Stimulated activated naive CD8-positive, alpha-beta T cell treated with anti-CD3 and anti-CD28 coated beads, Interleukin-15, amount 100 ng/mL, for 72 hours (primary cell): ENCODE data around the gene TBKBP1.

ENCODE experiments used
- ATAC-seq: fragments of 150-1000 bp; cut with Tn5 transposase; 2 replicates; pipeline ENCODE4 v1.10.0; 2021; ENCODE audit warnings: mild to moderate bottlenecking, moderate library complexity
- DNase-seq, 2 donors: peaks; one replicate each; pipeline ENCODE4 v3.0.0; 2021 to 2022
- H3K27ac Mint-ChIP-seq, 2 donors: one replicate each; pipeline ENCODE4 v1.8.0; 2022; ENCODE audit warnings: mild to moderate bottlenecking in 2 of 2, mixed read lengths in 2 of 2, moderate library complexity in 2 of 2
- H3K27me3 Mint-ChIP-seq: one replicate; pipeline ENCODE4 v1.8.0; 2022; ENCODE audit warnings: mixed read lengths
- H3K4me1 Mint-ChIP-seq: one replicate; pipeline ENCODE4 v1.8.0; 2022; ENCODE audit warnings: mild to moderate bottlenecking, mixed read lengths
- H3K4me3 Mint-ChIP-seq, 2 donors: one replicate each; pipeline ENCODE4 v1.8.0; 2022; ENCODE audit warnings: mild to moderate bottlenecking in 2 of 2, mixed read lengths in 2 of 2, moderate library complexity in 1 of 2
- H3K9me3 Mint-ChIP-seq, 2 donors: one replicate each; pipeline ENCODE4 v1.8.0; 2022; ENCODE audit warnings: mixed read lengths in 2 of 2

TBKBP1 gene, protein sequence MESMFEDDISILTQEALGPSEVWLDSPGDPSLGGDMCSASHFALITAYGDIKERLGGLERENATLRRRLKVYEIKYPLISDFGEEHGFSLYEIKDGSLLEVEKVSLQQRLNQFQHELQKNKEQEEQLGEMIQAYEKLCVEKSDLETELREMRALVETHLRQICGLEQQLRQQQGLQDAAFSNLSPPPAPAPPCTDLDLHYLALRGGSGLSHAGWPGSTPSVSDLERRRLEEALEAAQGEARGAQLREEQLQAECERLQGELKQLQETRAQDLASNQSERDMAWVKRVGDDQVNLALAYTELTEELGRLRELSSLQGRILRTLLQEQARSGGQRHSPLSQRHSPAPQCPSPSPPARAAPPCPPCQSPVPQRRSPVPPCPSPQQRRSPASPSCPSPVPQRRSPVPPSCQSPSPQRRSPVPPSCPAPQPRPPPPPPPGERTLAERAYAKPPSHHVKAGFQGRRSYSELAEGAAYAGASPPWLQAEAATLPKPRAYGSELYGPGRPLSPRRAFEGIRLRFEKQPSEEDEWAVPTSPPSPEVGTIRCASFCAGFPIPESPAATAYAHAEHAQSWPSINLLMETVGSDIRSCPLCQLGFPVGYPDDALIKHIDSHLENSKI

DNA sequence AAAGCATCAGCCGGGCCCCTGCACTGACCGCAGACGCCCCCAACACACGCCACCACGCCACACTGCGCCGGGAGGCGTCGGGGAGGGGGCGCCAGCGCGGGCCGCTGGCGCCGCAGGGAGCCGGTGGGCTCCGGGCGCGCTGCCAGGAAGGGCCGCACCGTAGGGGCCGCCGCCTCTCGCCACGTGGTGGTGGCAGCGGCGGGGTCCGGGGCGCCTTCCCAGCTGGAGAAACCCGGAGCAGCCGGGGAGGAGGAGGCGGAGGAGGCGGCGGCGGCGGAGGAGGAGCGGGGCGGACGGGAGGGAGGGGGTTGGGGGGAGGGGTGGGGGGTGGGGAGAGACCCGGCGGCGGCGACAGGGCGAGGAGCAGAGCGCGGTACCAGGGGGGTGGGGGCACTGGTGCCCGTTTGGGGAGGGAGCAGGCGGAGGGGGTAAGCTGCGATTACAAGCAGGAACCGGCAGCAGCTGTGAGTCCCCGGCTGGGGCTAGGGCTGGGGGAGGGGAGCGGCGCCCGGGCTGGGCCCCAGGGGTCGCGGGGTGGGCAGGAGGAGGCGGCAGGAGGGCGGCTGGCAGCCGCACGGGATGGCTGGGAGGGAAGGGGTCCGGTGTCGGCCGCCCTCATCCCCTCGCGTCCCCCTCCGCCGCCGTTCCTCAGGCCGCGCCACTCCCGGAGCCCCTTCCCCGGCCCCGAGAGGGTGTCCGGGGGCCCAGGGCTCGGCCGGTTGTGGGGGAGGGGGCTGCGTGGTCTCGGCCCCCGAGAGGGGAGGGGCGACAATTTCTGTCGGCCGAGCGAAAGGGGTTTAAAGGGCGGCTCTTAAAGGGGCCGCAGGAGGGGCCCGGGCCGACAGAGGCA is at the start of gene TBKBP1:
TSS of gene TBKBP1 (plus strand) at position 431 of the 850 bp plus-strand sequence. CDS start 1,952 bp downstream, outside the sequence.
- Mint-ChIP-seq H3K4me1 (peaks cover 75% of the 10 kb centered on the region), H3K27me3 (no peaks in the 10 kb centered on the region), H3K9me3 (no peaks in the 10 kb centered on the region), H3K27ac (peak within 1 kb of the TSS; percentile 93 to 98), H3K4me3 (peak within 1 kb of the TSS; percentile 95 to 98)
- ATAC-seq (peak; percentile 60), DNase-seq (peak; percentile 69 to 74)

DNA sequence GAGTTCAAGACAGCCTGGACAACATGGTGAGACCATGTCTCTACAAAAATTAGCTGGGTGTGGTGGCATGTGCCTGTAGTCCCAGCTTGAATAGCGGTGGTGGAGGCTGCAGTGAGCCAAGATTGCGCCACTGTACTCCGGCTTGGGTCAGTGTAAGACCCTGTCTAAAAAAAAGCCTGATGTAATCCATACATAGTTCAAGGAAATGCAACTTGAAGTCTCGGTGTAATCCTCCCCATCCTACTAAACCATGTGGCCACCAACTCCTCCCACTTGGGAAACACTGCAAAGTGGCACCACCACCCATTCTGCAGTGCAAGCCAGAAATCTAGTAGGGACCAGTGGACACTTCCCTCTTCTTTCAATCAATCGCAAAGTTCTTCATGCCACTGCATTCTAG is 49.6 kb upstream of the TBKBP1 start:
- H3K27me3 Mint-ChIP-seq = no peaks in the 10 kb centered on the region
- no peaks in the 10 kb centered on the region for H3K9me3 Mint-ChIP-seq
- H3K27ac Mint-ChIP-seq = no peak overlapping the region
- H3K4me1 Mint-ChIP-seq = peaks cover 20% of the 10 kb centered on the region
- no peak overlapping the region for H3K4me3 Mint-ChIP-seq
- DNase-seq = no peak
- no peak for ATAC-seq

DNA sequence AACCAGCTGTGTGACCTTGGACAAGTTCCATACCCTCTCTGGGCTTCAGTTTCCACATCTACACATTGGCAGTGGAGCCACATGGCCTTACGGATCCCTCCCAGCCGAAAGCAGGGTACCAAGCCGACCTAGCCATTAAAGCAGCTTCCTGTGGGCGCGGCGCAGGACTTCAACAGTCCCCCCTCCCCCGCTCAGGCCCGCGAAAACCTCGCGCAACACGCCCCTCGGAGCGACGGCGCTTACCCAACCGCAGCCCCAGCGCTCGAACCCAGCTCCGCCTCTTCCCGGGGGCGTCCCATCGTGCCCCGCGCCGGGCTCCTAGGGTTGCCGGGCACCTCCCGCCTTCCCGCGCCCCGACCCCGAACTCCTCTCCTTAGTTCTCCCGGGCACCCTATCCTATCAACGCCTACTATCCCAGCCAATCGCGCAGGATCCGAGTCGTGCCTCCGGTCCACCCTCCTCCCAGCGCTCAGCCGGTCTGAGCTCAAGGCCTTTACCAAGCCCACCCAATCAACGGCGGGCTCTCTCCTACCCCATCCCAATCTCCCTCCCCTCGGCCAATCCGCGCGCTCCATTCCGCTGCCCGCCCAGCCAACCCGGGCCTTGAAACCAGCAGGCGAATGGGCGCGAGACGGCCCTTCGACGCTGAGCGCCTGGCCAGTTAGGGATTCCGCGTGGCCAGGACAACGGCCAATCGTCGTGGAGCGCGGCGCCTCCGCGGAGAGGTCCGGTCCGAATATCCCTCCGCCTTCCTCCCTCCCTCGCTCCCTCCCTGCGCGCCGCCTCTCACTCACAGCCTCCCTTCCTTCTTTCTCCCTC is 44.6 kb upstream of the TBKBP1 start, which contains the start of gene KPNB1:
TSS of gene KPNB1 (plus strand) at position 767 of the 819 bp plus-strand sequence. CDS start 326 bp downstream, outside the sequence.
- Mint-ChIP-seq H3K27ac (peak within 1 kb of the TSS; percentile 98 to 99), H3K4me1 (peaks cover 50% of the 10 kb centered on the region), H3K9me3 (no peaks in the 10 kb centered on the region), H3K4me3 (peak within 1 kb of the TSS; percentile 91 to 96), H3K27me3 (no peaks in the 10 kb centered on the region)
- peak; percentile 88 for ATAC-seq
- peak; percentile 99 to 100 for DNase-seq

DNA sequence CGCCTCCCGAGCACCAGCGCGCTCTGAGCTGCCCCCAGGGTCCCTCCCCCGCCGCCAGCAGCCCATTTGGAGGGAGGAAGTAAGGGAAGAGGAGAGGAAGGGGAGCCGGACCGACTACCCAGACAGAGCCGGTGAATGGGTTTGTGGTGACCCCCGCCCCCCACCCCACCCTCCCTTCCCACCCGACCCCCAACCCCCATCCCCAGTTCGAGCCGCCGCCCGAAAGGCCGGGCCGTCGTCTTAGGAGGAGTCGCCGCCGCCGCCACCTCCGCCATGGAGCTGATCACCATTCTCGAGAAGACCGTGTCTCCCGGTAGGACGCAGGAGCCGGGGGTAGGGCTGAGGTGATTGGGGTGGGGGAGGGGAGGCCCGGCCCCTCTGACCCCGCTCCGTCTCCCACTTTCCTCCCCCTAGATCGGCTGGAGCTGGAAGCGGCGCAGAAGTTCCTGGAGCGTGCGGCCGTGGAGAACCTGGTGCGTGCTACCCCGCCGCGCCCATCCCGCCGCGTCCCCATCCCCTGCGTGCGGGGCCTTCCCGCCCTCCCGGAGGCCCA is 43.9 kb upstream of the TBKBP1 start:
- Mint-ChIP-seq H3K27ac (peak overlapping the region; percentile 91 to 94), H3K9me3 (no peaks in the 10 kb centered on the region), H3K27me3 (no peaks in the 10 kb centered on the region), H3K4me1 (peaks cover 57% of the 10 kb centered on the region), H3K4me3 (peak overlapping the region; percentile 91 to 96)
- peak in 1 of 2 donors; percentile 75 for DNase-seq
- peak; percentile 14 for ATAC-seq

DNA sequence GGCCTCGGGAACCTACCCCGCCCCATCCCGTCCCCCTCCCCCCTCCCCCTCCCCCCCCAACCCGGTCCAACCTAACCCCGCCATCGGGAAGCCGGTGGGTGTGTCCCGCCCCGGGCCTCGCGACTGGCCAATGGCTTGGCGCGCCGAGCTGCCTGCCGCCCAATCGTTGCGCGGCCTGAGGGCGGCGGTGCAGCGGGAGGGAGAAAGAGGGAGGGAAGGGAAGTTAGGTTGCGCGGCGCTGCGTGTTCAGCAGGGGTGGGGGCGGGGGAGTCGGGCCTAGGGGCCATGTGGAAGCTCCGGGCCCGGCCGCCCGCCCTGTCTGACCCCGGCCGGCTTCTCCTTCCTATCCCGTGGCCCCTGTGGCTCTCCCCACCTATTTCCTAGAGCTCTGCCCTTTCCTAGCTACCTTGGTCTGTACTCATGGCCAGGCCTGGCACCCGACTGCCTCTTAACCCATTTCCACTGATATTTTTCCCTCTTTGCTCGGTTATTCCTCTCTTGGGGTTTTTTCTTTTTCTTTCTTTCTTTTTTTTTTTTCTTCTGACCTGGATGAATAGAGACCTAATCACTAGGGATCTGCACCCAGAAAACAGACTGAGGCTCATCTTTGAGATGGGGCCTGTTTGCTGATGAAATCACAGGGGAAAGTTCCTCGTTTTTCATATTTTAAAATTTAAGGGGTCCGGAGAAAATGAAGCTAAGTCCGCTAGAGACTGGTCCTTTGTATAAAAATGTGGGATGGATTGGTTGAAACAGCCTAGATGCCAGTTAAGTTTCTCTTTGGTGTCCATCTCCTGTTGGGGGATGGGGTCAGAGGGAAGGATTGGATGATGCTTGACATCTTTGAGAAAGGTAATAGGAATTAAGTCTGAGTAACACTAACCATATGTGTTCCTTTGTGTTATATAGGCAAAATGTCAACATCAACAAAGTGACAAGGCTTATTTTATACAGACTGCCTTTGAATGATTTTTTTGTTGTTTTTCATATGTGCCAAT is 43.1 kb upstream of the TBKBP1 start:
- peak; percentile 87 to 96 for DNase-seq
- Mint-ChIP-seq H3K27ac (peak overlapping the region; percentile 98 to 99), H3K4me1 (peaks cover 65% of the 10 kb centered on the region), H3K27me3 (no peaks in the 10 kb centered on the region), H3K9me3 (no peaks in the 10 kb centered on the region), H3K4me3 (peak overlapping the region; percentile 91 to 96)
- peak; percentile 53 for ATAC-seq

DNA sequence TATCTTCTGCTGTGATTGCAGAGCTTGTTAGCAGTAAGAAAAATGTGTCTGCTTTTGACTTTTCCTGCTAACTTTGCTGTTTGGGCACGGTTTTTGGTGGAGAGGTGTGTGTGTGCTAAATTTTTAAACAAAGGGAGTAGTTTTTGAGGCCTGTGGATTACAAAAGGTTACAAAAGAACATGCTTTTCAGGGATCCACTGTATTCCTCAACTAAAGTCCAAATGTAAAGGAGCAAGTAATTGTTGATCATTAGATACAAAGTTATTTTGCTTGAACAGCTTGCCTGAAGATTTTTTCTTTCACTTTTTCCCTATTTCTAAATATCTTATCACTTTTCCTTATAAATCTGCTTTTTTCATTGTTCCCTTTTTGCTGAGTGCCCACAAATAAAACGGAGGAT is 42.3 kb upstream of the TBKBP1 start:
- DNase-seq (no peak), ATAC-seq (no peak)
- no peaks in the 10 kb centered on the region for H3K9me3 Mint-ChIP-seq
- peaks cover 74% of the 10 kb centered on the region for H3K4me1 Mint-ChIP-seq
- no peaks in the 10 kb centered on the region for H3K27me3 Mint-ChIP-seq
- peak overlapping the region; percentile 30 to 49 for H3K27ac Mint-ChIP-seq
- H3K4me3 Mint-ChIP-seq = peak overlapping the region; percentile 91 to 96

DNA sequence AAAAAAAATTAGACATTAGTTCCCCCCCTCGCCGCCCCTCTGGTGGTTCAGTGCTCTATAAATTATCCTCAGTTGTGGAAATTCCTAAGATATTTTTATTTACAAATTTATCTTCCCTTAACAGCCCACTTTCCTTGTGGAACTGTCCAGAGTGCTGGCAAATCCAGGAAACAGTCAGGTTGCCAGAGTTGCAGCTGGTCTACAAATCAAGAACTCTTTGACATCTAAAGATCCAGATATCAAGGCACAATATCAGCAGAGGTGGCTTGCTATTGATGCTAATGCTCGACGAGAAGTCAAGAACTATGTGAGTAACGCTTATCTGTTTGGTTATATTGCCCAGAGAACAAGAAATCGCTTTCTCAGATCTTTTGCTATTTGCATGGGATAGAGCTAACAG is 41.4 kb upstream of the TBKBP1 start:
- Mint-ChIP-seq H3K4me1 (peaks cover 76% of the 10 kb centered on the region), H3K27ac (peak overlapping the region; percentile 26 to 54), H3K4me3 (peak overlapping the region; percentile 91 to 96), H3K9me3 (no peaks in the 10 kb centered on the region), H3K27me3 (no peaks in the 10 kb centered on the region)
- DNase-seq = no peak
- no peak for ATAC-seq

DNA sequence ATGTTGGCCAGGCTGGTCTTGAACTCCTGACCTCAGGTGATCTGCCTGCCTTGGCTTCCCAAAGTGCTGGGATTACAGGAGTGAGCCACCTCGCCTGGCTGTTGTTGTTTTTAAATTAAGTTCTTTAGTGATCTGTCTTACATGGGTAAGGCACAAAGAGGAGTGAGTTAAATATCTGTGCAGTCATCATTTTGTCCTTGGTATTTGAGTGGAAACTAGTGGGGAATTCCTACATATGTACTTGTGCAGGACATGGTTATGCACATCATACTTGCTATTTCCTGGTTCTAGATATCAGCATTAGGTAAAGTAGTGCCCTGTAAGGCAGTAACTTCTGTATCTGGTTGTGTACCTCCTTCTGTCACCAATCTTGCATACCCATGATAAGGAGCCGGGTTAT is 40.5 kb upstream of the TBKBP1 start:
- ATAC-seq = no peak
- no peaks in the 10 kb centered on the region for H3K27me3 Mint-ChIP-seq
- peak overlapping the region; percentile 66 to 91 for H3K4me3 Mint-ChIP-seq
- peaks cover 78% of the 10 kb centered on the region for H3K4me1 Mint-ChIP-seq
- no peak for DNase-seq
- H3K27ac Mint-ChIP-seq = peak overlapping the region; percentile 16 to 34
- no peaks in the 10 kb centered on the region for H3K9me3 Mint-ChIP-seq

DNA sequence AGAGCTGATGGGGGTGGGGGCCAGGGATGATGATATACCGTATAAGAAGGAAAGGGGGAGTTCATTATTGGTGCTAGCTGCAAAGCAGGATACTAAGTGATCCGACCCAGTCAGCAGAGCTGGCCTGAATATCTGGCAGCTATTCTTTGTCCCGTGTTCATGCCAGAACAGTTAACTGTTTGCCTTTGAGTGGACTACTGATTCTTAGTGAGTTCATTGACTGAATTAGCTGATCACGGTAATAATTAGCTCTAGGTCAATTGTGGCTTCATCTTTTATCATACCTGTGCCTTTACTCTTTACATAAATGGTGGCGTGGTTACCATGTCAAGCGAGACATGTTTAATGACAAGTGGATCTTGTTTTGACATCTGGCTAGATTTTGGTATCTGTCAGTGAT is 39.0 kb upstream of the TBKBP1 start:
- ATAC-seq (no peak), DNase-seq (no peak)
- Mint-ChIP-seq H3K9me3 (no peaks in the 10 kb centered on the region), H3K27ac (peak overlapping the region; percentile 34 to 61), H3K4me3 (peak overlapping the region; percentile 4 to 91), H3K27me3 (no peaks in the 10 kb centered on the region), H3K4me1 (peaks cover 86% of the 10 kb centered on the region)

DNA sequence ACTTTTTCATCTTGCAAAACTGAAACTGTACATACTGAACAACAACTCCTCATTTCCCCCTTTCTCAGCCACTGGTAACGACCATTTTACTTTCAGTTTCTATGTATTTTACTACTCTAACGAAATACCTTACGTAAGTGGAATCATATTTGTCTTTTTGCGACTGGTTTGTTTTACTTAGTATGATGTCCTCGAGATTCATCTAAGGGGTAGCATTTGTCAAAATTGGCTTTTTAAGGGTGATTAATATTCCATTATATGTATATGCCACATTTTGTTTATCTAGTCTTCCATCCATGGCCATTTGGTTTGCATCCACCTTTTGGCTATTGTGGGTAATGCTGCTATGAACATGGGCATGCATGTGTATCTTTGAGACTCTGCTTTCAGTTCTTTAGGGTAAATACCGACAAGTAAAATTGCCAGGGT is 33.9 kb upstream of the TBKBP1 start:
- Mint-ChIP-seq H3K27ac (peak overlapping the region; percentile 81 to 93), H3K27me3 (no peaks in the 10 kb centered on the region), H3K4me1 (peaks cover 70% of the 10 kb centered on the region), H3K9me3 (no peaks in the 10 kb centered on the region), H3K4me3 (peak overlapping the region; percentile 54 to 79)
- ATAC-seq (peak; percentile 92), DNase-seq (peak; percentile 28 to 30)

DNA sequence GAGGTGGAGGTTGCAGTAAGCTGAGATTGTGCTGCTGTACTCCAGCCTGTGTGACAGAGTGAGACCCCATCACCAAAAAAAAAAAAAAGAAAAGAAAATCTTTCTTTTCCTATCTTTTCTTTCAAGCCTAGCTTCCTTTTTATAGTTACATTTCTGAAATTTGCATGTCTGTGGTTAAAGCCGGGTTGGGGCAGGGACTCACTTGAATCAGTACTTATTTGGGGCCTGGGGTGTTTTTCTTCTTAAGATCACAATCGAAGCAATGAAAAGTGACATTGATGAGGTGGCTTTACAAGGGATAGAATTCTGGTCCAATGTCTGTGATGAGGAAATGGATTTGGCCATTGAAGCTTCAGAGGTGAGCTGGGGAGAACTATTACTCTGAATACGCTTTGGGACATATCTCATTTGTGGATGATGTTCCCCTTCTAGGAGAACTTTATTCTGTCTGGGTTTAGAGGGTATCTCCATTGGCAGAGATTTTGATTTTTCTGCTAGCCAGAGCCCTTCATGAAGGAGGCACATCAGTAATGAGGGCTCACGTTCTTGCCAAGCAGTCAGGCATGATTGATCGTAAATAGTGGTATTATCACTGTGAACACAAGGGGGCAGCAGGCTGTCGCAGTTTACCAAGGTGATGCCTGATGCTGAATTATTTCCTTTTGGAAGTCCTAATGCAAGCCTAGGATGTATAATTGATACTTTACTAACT is 29.9 kb upstream of the TBKBP1 start:
- peak; percentile 61 for ATAC-seq
- no peaks in the 10 kb centered on the region for H3K9me3 Mint-ChIP-seq
- H3K4me1 Mint-ChIP-seq = peaks cover 44% of the 10 kb centered on the region
- DNase-seq = peak; percentile 47 to 54
- H3K27ac Mint-ChIP-seq = peak overlapping the region; percentile 63 to 86
- no peak overlapping the region for H3K4me3 Mint-ChIP-seq
- no peaks in the 10 kb centered on the region for H3K27me3 Mint-ChIP-seq

DNA sequence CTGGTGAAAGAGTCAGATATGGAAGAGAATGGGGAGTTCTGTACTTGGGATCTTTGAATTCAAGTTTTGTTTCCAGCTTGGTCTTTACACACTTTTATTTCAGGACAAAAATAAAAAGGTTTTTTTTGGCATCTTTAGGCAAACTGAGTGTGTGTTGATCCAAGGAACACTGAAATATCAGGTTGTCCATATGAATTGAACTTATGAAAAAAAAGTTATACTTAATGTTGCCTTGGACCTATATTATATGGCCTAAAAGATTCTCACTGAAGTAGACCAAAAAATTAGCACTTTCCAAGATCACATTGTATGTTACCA is 29.4 kb upstream of the TBKBP1 start:
- no peak for DNase-seq
- peaks cover 41% of the 10 kb centered on the region for H3K4me1 Mint-ChIP-seq
- H3K9me3 Mint-ChIP-seq = no peaks in the 10 kb centered on the region
- H3K27ac Mint-ChIP-seq = peak overlapping the region in 1 of 2 donors; percentile 86
- no peaks in the 10 kb centered on the region for H3K27me3 Mint-ChIP-seq
- no peak for ATAC-seq
- no peak overlapping the region for H3K4me3 Mint-ChIP-seq

DNA sequence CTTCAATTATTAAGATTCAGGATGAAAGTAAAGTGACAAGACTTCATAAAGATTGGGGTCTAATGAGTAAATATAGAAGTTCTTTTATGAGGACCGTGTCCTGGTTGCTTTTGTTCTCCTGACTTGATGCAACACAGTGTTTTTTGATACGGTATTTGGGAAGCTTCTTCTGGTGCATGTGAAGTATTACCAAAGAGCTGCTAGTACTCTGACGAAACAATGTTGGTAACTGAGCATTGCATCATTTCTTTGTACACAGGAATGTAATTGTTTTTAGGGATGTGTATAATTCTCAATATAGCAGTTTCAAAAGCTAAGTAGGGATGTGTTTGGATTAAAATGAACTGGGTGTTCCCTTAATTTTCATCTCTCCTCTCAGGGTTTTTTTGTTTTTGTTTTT is 28.3 kb upstream of the TBKBP1 start:
- DNase-seq (no peak), ATAC-seq (no peak)
- Mint-ChIP-seq H3K9me3 (no peaks in the 10 kb centered on the region), H3K27ac (no peak overlapping the region), H3K4me1 (peaks cover 44% of the 10 kb centered on the region), H3K27me3 (no peaks in the 10 kb centered on the region), H3K4me3 (no peak overlapping the region)
